HepG2 (cell line): ENCODE data around the gene GNG7. TPM values are rescaled to one million over a fixed set of nuclear protein-coding genes. Genes with fewer than 3 reads are reported as not detected.
A peak's percentile ranks its signal among the peaks of the same experiment; 100 is the strongest.
"Not testable (repeated sequence)": the region's sequence is repeated elsewhere in the genome, so short reads cannot be mapped to it uniquely, and the experiment has no call there.

Experiments
- HIVEP1 ChIP-seq: sonication (generic); formaldehyde crosslinking; IDR thresholded peaks from 2 replicates; pipeline ENCODE4 v1.4.0; 2020; ENCODE audit warnings: mild to moderate bottlenecking, missing genetic modification reagents
- HNF4G ChIP-seq, 2 experiments: sonication (generic) in 1 of 2; formaldehyde crosslinking in 1 of 2; IDR thresholded peaks; 2 replicates each; pipeline versions ENCODE4 v1.4.0 to v1.6.1; 2011 to 2020; ENCODE audit warnings: borderline replicate concordance in 2 of 2, low read depth in 2 of 2, mild to moderate bottlenecking in 2 of 2, low read length in 1 of 2, missing genetic modification reagents in 1 of 2, moderate library complexity in 1 of 2
- IKZF5 ChIP-seq: IDR thresholded peaks from 2 replicates; pipeline ENCODE4 v1.6.1; 2018; ENCODE audit warnings: missing genetic modification reagents, mild to moderate bottlenecking, missing compliant biosample characterization
- KDM2A ChIP-seq: sonication (generic); formaldehyde crosslinking; IDR thresholded peaks from 2 replicates; pipeline ENCODE4 v1.4.0; 2020; ENCODE audit warnings: low read depth, missing genetic modification reagents, borderline replicate concordance
- MAZ ChIP-seq, 2 experiments: sonication (generic) in 1 of 2; formaldehyde crosslinking in 1 of 2; IDR thresholded peaks; 2 replicates each; pipeline versions ENCODE4 v1.5.0 to v1.6.1; 2012 to 2020; ENCODE audit warnings: low read depth in 2 of 2, mild to moderate bottlenecking in 2 of 2, borderline replicate concordance in 1 of 2, improper control_type of control experiment in 1 of 2, low read length in 1 of 2, missing genetic modification reagents in 1 of 2, moderate library complexity in 1 of 2
- RARA ChIP-seq: IDR thresholded peaks from 2 replicates; pipeline ENCODE4 v1.6.1; 2016; ENCODE audit warnings: missing genetic modification reagents, missing compliant biosample characterization
- RFXAP ChIP-seq: sonication (generic); formaldehyde crosslinking; IDR thresholded peaks from 2 replicates; pipeline ENCODE4 v1.4.0; 2020; ENCODE audit warnings: missing genetic modification reagents, borderline replicate concordance
- THAP11 ChIP-seq: IDR thresholded peaks from 2 replicates; pipeline ENCODE4 v1.6.1; 2016; ENCODE audit warnings: missing biosample characterization, missing genetic modification reagents
- YEATS4 ChIP-seq: sonication (generic); formaldehyde crosslinking; IDR thresholded peaks from 2 replicates; pipeline ENCODE4 v1.4.0; 2020; ENCODE audit warnings: missing genetic modification reagents, borderline replicate concordance
- ZBED4 ChIP-seq: sonication (generic); formaldehyde crosslinking; IDR thresholded peaks from 2 replicates; pipeline ENCODE4 v1.4.0; 2020; ENCODE audit warnings: missing genetic modification reagents, borderline replicate concordance
- ZBTB4 ChIP-seq: sonication (generic); formaldehyde crosslinking; IDR thresholded peaks from 2 replicates; pipeline ENCODE4 v1.4.0; 2020; ENCODE audit warnings: missing genetic modification reagents, mild to moderate bottlenecking, borderline replicate concordance
- ZMYM2 ChIP-seq: sonication (generic); formaldehyde crosslinking; IDR thresholded peaks from 2 replicates; pipeline ENCODE4 v1.8.0; 2022; ENCODE audit warnings: mild to moderate bottlenecking, missing genetic modification reagents
- ZNF230 ChIP-seq: sonication (generic); formaldehyde crosslinking; IDR thresholded peaks from 2 replicates; pipeline ENCODE4 v1.4.0; 2020; ENCODE audit warnings: mild to moderate bottlenecking, missing genetic modification reagents
- ZNF501 ChIP-seq: sonication (generic); formaldehyde crosslinking; IDR thresholded peaks from 2 replicates; pipeline ENCODE4 v1.5.1; 2020; ENCODE audit warnings: mild to moderate bottlenecking, moderate library complexity, missing genetic modification reagents
- polyA plus RNA-seq, 8 experiments: library from polyadenylated mRNA; depleted of rRNA in 3 of 8; stranded (reverse) in 7 of 8; unstranded in 1 of 8; fragments of >200 nt; fragmentation: Illumina TruSeq in 4 of 8; extraction: Trizol in 4 of 8; gene quantifications; 2 replicates each; pipeline versions ENCODE4 v1.2.1 to v1.2.3, GENCODE V29; 2011 to 2016; ENCODE audit warnings: low read depth in 4 of 8, missing spikeins in 1 of 8, mixed read lengths in 1 of 8; ENCODE audit not compliant: insufficient read depth in 1 of 8
- total RNA-seq, 5 experiments: library from RNA; depleted of rRNA; stranded (reverse); fragments of >200 nt; fragmentation: Illumina TruSeq; extraction: Trizol; gene quantifications; 2 replicates each; pipeline ENCODE4 v1.2.3, GENCODE V29; 2016; ENCODE audit warnings: low read depth in 1 of 5
- TF ChIP-seq, protein P1 (sequence below), 2 experiments: sonication (generic) in 1 of 2; formaldehyde crosslinking in 1 of 2; IDR thresholded peaks; 2 replicates each; pipeline versions ENCODE4 v1.5.1 to v1.6.1; 2011 to 2020; ENCODE audit warnings: borderline replicate concordance in 1 of 2, low read depth in 1 of 2, low read length in 1 of 2, mild to moderate bottlenecking in 1 of 2, missing genetic modification reagents in 1 of 2, moderate library complexity in 1 of 2

The GNG7 gene
- total and polyA plus RNA-seq, 2 of the 13 experiments (the other 11 are each of a cell fraction or from before 2014, with no cell fraction given), result 1.4 to 3.3 TPM

DNA sequence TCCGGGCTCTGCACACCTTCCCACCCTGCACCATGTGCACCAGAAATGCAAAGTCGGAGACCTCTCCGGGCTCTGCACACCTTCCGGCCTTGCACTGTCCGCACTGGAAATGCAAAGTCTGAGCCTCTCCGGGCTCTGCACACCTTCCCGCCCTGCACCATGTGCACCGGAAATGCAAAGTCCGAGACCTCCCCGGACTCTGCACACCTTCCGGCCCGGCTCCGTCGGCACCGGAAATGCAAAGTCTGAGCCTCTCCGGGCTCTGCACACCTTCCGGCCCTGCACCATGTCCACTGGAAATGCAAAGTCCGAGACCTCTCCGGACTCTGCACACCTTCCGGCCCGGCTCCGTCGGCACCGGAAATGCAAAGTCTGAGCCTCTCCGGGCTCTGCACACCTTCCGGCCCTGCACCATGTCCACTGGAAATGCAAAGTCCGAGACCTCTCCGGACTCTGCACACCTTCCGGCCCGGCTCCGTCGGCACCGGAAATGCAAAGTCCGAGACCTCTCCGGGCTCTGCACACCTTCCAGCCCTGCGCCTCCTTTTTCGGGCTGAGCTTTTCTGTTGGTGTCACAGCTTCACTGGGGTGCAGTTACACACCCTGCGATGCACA, 59.3 kb downstream of the GNG7 start (continued):
- TF ChIP-seq ZBED4 (peak; percentile 97), RFXAP (peak; percentile 31; the same call in 1 of the 2 replicates), ZBTB4 (CRISPR knock-in tag) (peak; percentile 79; the same call in 1 of the 2 replicates), ZNF230 (CRISPR knock-in tag) (0 out of 2 replicates have a peak, but pooled peaks have one; percentile 68), HNF4G (IDR thresholded peaks at IDR 0.05; ENCODE audit: borderline replicate concordance, low read depth, low read length) (peak; percentile 62), HNF4G (CRISPR knock-in tag; IDR thresholded peaks at IDR 0.05; ENCODE audit: borderline replicate concordance, low read depth) (peak; percentile 69; the same call in 1 of the 2 replicates), YEATS4 (CRISPR knock-in tag) (peak; percentile 78; the same call in 1 of the 2 replicates), THAP11 (CRISPR knock-in tag) (peak; percentile 86), ZNF501 (CRISPR knock-in tag) (peak; percentile 66; the same call in 1 of the 2 replicates), ZMYM2 (CRISPR knock-in tag) (peak; percentile 90), IKZF5 (CRISPR knock-in tag) (0 out of 2 replicates have a peak, but pooled peaks have one; percentile 28), MAZ (CRISPR knock-in tag; IDR thresholded peaks at IDR 0.05; ENCODE audit: low read depth) (peak; percentile 61), HIVEP1 (0 out of 2 replicates have a peak, but pooled peaks have one; percentile 15), KDM2A (CRISPR knock-in tag) (peak; percentile 55; the same call in 1 of the 2 replicates), RARA (CRISPR knock-in tag) (peak; percentile 6)
- not testable (repeated sequence) for TF ChIP-seq MAZ (IDR thresholded peaks at IDR 0.05; ENCODE audit: borderline replicate concordance, low read depth, low read length)
- TF ChIP-seq, protein P1, sequence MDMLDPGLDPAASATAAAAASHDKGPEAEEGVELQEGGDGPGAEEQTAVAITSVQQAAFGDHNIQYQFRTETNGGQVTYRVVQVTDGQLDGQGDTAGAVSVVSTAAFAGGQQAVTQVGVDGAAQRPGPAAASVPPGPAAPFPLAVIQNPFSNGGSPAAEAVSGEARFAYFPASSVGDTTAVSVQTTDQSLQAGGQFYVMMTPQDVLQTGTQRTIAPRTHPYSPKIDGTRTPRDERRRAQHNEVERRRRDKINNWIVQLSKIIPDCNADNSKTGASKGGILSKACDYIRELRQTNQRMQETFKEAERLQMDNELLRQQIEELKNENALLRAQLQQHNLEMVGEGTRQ (IDR thresholded peaks at IDR 0.05; ENCODE audit: low read depth, low read length), result not testable (repeated sequence)
- TF ChIP-seq, protein P1 (CRISPR knock-in tag; IDR thresholded peaks at IDR 0.05; ENCODE audit: borderline replicate concordance), result peak; percentile 32; the same call in 1 of the 2 replicates
